ENCODE results near the gene GNRH2. TPM values are rescaled to one million over a fixed set of nuclear protein-coding genes. Genes with fewer than 3 reads are reported as not detected.
A peak's percentile ranks its signal among the peaks of the same experiment; 100 is the strongest.
"Not testable (repeated sequence)": the region's sequence is repeated elsewhere in the genome, so short reads cannot be mapped to it uniquely, and the experiment has no call there.

The GNRH2 gene
- total and polyA plus RNA-seq, 2 donors (not counting 1 experiment from before 2014, with no cell fraction given): 2.5 TPM; not detected in 1

GRCh38 chr20:3074812-3075211 is 31.4 kb downstream of the GNRH2 start:
- ChIA-PET CTCF (interaction anchor here (4.2 kb wide), 1 partner anchor 21 kb away, joined by 18 read pairs; no protein-coding TSS in a partner anchor), POLR2A (no interaction called here)
- H3K27me3 ChIP-seq (replicated peaks in 1 of 4; ENCODE audit: control extremely low read depth in 1 of 4, control insufficient read depth in 3 of 4, insufficient read depth in 4 of 4, low read length in 3 of 4): peaks cover 0 to 33% (median 9%) of the 10 kb centered on the region in 4 experiments
- no peaks in the 10 kb centered on the region for H4K20me1 ChIP-seq (ENCODE audit: control insufficient read depth, insufficient read depth, low read length, poor library complexity, severe bottlenecking)
- no peak overlapping the region for H3K4me2 ChIP-seq (replicated peaks; ENCODE audit: low read depth, low read length, poor library complexity, severe bottlenecking)
- Mint-ChIP-seq H3K4me3 (peak overlapping the region; percentile 26), H3K27me3 (peaks cover 16% of the 10 kb centered on the region), H3K4me1 (peaks cover 15% of the 10 kb centered on the region), H3K27ac (no peak overlapping the region), H3K9me3 (ENCODE audit: insufficient read depth) (no peaks in the 10 kb centered on the region)
- H3K36me3 ChIP-seq (replicated peaks in 1 of 2; ENCODE audit: control extremely low read depth in 1 of 2, control insufficient read depth in 1 of 2, extremely low read depth in 1 of 2, insufficient read depth in 2 of 2, low read length in 1 of 2): no peaks in the 10 kb centered on the region
- no peak overlapping the region for H3K27ac ChIP-seq (ENCODE audit: low read length in 2 of 2)
- no peak overlapping the region for H2AFZ ChIP-seq (ENCODE audit: insufficient read depth, low read depth, low read length, poor library complexity, severe bottlenecking)
- H3K9me3 ChIP-seq (ENCODE audit: control extremely low read depth in 1 of 3, control insufficient read depth in 2 of 3, insufficient read depth in 1 of 3, low read length in 2 of 3): peaks cover 0 to 8% (median 0%) of the 10 kb centered on the region in 3 donors
- intact Hi-C loops (cut with micrococcal nuclease): loop anchor here (5.0 to 10.0 kb wide), 2 partner anchors 42 to 80 kb away; partner anchors contain the start of genes FASTKD5 and UBOX5
- no peak overlapping the region for H3K9ac ChIP-seq (ENCODE audit: low read length)
- H3K4me3 ChIP-seq (ENCODE audit: control extremely low read depth in 1 of 5, extremely low read depth in 1 of 5, insufficient read depth in 1 of 5, low read depth in 2 of 5, low read length in 4 of 5): no peak overlapping the region
- peaks cover 15 to 19% of the 10 kb centered on the region in 2 donors for H3K4me1 ChIP-seq (ENCODE audit: control insufficient read depth in 2 of 2, insufficient read depth in 2 of 2, low read length in 2 of 2)
- TF ChIP-seq EZH2 (IDR thresholded peaks at IDR 0.05; ENCODE audit: borderline replicate concordance, insufficient read depth, low read depth, low read length, poor library complexity, severe bottlenecking) (no peak), CTCF (IDR thresholded peaks at IDR 0.05) (no peak)
- ATAC-seq (ENCODE audit: low read depth): no peak
- WGBS (ENCODE audit: insufficient coverage): 12% methylated on average over 5 of the region's 6 CpGs
- DNase-seq: no peak
- H3K79me2 ChIP-seq (ENCODE audit: control insufficient read depth, insufficient read depth, low read length): peaks cover 6% of the 10 kb centered on the region

GRCh38 chr20:3075315-3075714 is 31.9 kb downstream of the GNRH2 start:
- H3K4me3 Mint-ChIP-seq; H2AFZ ChIP-seq (ENCODE audit: insufficient read depth, low read depth, low read length, poor library complexity, severe bottlenecking); H3K9ac ChIP-seq (ENCODE audit: low read length); H3K79me2 ChIP-seq (ENCODE audit: control insufficient read depth, insufficient read depth, low read length); H3K36me3 ChIP-seq (replicated peaks in 1 of 2; ENCODE audit: control extremely low read depth in 1 of 2, control insufficient read depth in 1 of 2, extremely low read depth in 1 of 2, insufficient read depth in 2 of 2, low read length in 1 of 2); H3K27ac ChIP-seq (ENCODE audit: low read length in 2 of 2); H3K27ac Mint-ChIP-seq; H3K9me3 Mint-ChIP-seq (ENCODE audit: insufficient read depth); H3K4me2 ChIP-seq (replicated peaks; ENCODE audit: low read depth, low read length, poor library complexity, severe bottlenecking); DNase-seq; H4K20me1 ChIP-seq (ENCODE audit: control insufficient read depth, insufficient read depth, low read length, poor library complexity, severe bottlenecking); H3K4me3 ChIP-seq (ENCODE audit: control extremely low read depth in 1 of 5, extremely low read depth in 1 of 5, insufficient read depth in 1 of 5, low read depth in 2 of 5, low read length in 4 of 5); H3K9me3 ChIP-seq (ENCODE audit: control extremely low read depth in 1 of 3, control insufficient read depth in 2 of 3, insufficient read depth in 1 of 3, low read length in 2 of 3); ATAC-seq (ENCODE audit: low read depth); POLR2A ChIA-PET: not testable (repeated sequence)
- CTCF ChIA-PET: interaction anchor here (4.2 kb wide), 1 partner anchor 21 kb away, joined by 18 read pairs; no protein-coding TSS in a partner anchor
- Mint-ChIP-seq H3K4me1 (peaks cover 15% of the 10 kb centered on the region), H3K27me3 (peaks cover 21% of the 10 kb centered on the region)
- Histone ChIP-seq H3K27me3 (replicated peaks in 1 of 4; ENCODE audit: control extremely low read depth in 1 of 4, control insufficient read depth in 3 of 4, insufficient read depth in 4 of 4, low read length in 3 of 4) (peaks cover 0 to 33% (median 9%) of the 10 kb centered on the region in 4 experiments), H3K4me1 (ENCODE audit: control insufficient read depth in 2 of 2, insufficient read depth in 2 of 2, low read length in 2 of 2) (peaks cover 15 to 19% of the 10 kb centered on the region in 2 donors)
- intact Hi-C loops (cut with micrococcal nuclease): loop anchor here (10.0 kb wide), 1 partner anchor 79 kb away; the partner anchor contains the start of genes FASTKD5 and UBOX5
- WGBS (ENCODE audit: insufficient coverage): 86% methylated on average over 1 of the region's 6 CpGs
